Measurements from ENCODE around the gene PDZD8. TPM values are rescaled to one million over a fixed set of nuclear protein-coding genes. Genes with fewer than 3 reads are reported as not detected.

Gene PDZD8
- total RNA-seq, 6 experiments from 2014 or later = 33.5 to 59.7 (median 46.4) TPM

DNA sequence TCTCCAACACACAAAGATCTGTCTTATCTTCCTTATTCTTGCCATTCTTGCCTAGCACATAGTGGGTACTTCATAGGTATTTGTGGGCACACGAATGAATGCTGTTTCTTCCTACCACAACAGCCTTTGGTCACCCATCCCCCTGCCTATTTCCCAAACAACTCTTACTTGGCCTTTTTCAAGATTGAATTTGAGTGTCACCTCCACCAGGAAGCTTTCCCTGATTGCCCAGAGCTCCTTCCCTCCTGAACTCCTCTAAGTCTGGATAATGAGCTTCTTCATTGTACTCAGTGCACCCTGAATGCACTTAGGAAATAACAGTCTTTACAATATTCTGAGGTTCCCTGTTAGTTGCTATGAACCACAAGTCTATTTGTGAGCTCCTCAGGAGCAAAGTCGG, 11.6 kb upstream of the PDZD8 start:
- Histone ChIP-seq H3K27me3 (no peaks in the 10 kb centered on the region), H3K9me3 (no peaks in the 10 kb centered on the region), H3K4me1 (peaks cover 0 to 12% (median 4%) of the 10 kb centered on the region in 4 donors), H3K4me3 (no peak overlapping the region), H3K36me3 (no peaks in the 10 kb centered on the region), H3K27ac (no peak overlapping the region)
- 66% methylated on average over 2 of the region's 2 CpGs for WGBS (ENCODE audit: insufficient coverage, low coverage, low lambda C conversion rate, missing lambda C conversion rate)
- no peak for ATAC-seq
- TF ChIP-seq, protein P1, sequence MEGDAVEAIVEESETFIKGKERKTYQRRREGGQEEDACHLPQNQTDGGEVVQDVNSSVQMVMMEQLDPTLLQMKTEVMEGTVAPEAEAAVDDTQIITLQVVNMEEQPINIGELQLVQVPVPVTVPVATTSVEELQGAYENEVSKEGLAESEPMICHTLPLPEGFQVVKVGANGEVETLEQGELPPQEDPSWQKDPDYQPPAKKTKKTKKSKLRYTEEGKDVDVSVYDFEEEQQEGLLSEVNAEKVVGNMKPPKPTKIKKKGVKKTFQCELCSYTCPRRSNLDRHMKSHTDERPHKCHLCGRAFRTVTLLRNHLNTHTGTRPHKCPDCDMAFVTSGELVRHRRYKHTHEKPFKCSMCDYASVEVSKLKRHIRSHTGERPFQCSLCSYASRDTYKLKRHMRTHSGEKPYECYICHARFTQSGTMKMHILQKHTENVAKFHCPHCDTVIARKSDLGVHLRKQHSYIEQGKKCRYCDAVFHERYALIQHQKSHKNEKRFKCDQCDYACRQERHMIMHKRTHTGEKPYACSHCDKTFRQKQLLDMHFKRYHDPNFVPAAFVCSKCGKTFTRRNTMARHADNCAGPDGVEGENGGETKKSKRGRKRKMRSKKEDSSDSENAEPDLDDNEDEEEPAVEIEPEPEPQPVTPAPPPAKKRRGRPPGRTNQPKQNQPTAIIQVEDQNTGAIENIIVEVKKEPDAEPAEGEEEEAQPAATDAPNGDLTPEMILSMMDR (IDR thresholded peaks at IDR 0.05) = no peak
- TF ChIP-seq POLR2A (IDR thresholded peaks at IDR 0.05) = no peak
- intact Hi-C loops (cut with DNase I) = no loop called here
- DNase-seq = no peak

DNA sequence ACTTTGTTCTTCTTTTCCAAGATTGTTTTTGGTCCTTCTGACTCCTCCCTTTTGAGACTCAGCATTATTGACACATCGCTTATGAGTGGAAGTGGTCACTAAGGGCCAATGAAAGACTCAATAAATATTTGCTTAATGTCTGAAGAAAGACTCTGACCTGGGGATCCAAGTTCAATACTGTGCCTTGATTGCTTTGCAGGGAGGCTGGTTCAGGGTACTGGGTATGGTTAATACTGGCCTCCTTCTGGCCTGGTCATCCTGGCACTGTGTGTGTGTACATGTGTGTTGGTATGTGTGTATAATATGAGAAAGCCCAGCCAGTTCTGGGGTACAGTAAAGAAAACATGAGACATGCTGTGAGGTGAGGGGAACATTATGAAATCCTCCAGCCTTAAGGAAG, 7.6 kb upstream of the PDZD8 start:
- Histone ChIP-seq H3K36me3 (no peaks in the 10 kb centered on the region), H3K4me3 (no peak overlapping the region), H3K9me3 (no peaks in the 10 kb centered on the region), H3K27ac (no peak overlapping the region), H3K27me3 (no peaks in the 10 kb centered on the region), H3K4me1 (peaks cover 0 to 5% (median 0%) of the 10 kb centered on the region in 4 donors)
- intact Hi-C loops (cut with DNase I) = no loop called here
- ATAC-seq (peak in 3 of 4 donors; percentile 32 to 64 (median 51)), DNase-seq (no peak)
- 23% methylated on average over 1 of the region's 1 CpG for WGBS (ENCODE audit: insufficient coverage, low coverage, low lambda C conversion rate, missing lambda C conversion rate)
- no peak for TF ChIP-seq POLR2A (IDR thresholded peaks at IDR 0.05)
- TF ChIP-seq, protein P1 (IDR thresholded peaks at IDR 0.05) = no peak

DNA sequence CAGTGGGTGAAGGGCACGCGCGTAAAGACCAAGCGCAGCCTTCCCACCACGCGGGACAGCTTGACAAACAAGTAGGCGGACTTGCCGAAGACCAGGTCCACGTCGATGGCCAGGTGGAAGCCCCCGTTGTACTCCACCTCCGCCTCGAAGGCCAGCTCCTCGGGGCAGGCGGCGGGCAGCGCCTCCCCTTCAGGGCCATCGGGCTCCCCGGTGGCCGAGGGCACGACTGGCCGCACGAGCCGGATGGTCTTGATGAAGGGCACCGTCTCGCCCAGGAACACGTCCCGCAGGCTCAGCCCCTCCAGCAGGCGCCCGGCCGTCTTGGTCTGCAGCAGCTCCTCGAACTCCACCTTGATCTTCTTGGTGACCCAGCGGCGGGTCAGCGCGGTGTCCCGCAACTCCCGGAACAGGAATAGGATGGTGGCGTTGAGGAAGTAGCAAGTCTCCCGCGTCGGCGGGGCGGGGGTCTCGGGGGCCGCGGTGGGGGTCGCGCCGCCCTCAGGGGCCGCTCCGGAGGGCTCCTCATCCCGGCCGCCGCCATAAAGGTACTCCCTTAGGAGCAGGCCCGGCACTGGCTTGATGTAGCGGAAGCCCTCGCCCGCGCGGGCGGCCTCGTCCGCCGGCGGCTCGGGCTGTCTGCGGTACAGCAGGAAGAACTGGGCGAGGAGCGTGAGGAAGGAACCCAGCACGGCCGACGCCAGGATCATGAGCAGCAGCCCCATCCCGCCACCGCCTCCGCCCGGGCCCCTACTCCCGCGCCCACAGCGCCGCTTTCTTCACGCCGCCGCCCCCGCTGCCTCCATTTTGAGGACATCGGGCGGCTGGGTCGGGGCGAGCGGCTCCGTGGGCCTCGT, 507 bp downstream of the PDZD8 start:
- DNase-seq = peak; percentile 57 to 71 (median 61)
- TF ChIP-seq, protein P1 (IDR thresholded peaks at IDR 0.05) = no peak
- TF ChIP-seq POLR2A (IDR thresholded peaks at IDR 0.05) = no peak
- H3K9me3 ChIP-seq = no peaks in the 10 kb centered on the region
- H3K36me3 ChIP-seq = no peaks in the 10 kb centered on the region
- peak overlapping the region; percentile 88 to 93 (median 89) for H3K27ac ChIP-seq
- H3K27me3 ChIP-seq = no peaks in the 10 kb centered on the region
- intact Hi-C loops (cut with DNase I) = no loop called here
- peak overlapping the region; percentile 73 to 85 (median 82) for H3K4me3 ChIP-seq
- 0% methylated on average over 1 of the region's 92 CpGs for WGBS (ENCODE audit: insufficient coverage, low coverage, low lambda C conversion rate, missing lambda C conversion rate)
- H3K4me1 ChIP-seq = peaks cover 0 to 32% (median 4%) of the 10 kb centered on the region in 4 donors
- peak; percentile 3 to 20 (median 11) for ATAC-seq

DNA sequence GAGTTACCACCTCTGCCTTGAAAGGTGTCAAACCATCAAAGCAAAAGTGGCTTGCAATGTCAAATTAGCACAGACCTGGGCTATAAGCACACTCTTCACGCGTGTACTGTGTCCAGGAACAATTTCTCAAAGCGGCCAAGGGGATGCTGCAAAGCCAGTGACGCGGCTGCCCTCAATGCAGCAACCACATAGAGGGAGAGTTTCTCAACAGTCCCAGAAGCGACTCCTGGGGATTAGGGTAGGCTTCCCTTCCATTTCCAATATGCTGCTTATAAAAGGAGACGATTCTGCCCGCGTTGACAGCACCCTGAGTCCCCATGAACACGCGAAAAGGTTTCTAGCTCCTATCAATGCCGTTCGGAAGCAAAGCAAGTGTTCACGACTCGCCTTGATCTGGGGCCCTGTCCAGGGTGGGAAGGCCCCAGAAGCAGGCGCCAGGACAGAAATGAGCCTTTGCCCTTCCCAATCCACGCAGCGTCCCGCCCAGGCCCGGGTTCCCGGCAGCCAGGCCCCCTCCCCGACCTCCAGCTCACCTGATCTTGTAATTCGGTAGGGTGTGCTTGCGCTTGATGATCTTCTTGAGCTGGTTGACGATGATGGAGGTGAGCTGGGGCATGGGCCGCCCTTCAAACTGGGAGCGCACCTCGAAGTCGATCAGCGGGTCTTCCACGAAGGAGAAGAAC, 1.3 kb downstream of the PDZD8 start:
- Histone ChIP-seq H3K27me3 (no peaks in the 10 kb centered on the region), H3K4me1 (peaks cover 0 to 39% (median 4%) of the 10 kb centered on the region in 4 donors), H3K27ac (peak overlapping the region; percentile 88 to 93 (median 89)), H3K36me3 (no peaks in the 10 kb centered on the region), H3K4me3 (peak overlapping the region; percentile 73 to 85 (median 82)), H3K9me3 (no peaks in the 10 kb centered on the region)
- WGBS (ENCODE audit: insufficient coverage, low coverage, low lambda C conversion rate, missing lambda C conversion rate) = 0% methylated on average over 15 of the region's 31 CpGs
- intact Hi-C loops (cut with DNase I) = no loop called here
- DNase-seq (peak; percentile 68 to 84 (median 80)), ATAC-seq (peak; percentile 40 to 74 (median 56))
- peak; percentile 64 for TF ChIP-seq POLR2A (IDR thresholded peaks at IDR 0.05)
- TF ChIP-seq, protein P1 (IDR thresholded peaks at IDR 0.05) = no peak

All from right lobe of liver (tissue), 6 donors.